GM13976 (cell line): ENCODE data around the gene CDH23.

Source experiments
- DNase-seq: peaks from one replicate; pipeline ENCODE4 v3.0.0; 2012; ENCODE audit warnings: low spot score
- CTCF ChIP-seq: IDR thresholded peaks from 2 replicates; pipeline ENCODE4 v1.5.1; 2012; ENCODE audit warnings: borderline replicate concordance, mild to moderate bottlenecking; ENCODE audit not compliant: insufficient read depth; ENCODE audit errors: extremely low read depth, missing control alignments, control extremely low read depth
- in situ Hi-C: fragments of 300-500 bp; cut with MboI; formaldehyde crosslinking; loops from one replicate; pipeline ENCODE4 v1.12.0; 2022; ENCODE audit warnings: low sequenced_read_pairs, mixed read lengths, inconsistent platforms; ENCODE audit not compliant: unreplicated experiment

Gene CDH23

DNA sequence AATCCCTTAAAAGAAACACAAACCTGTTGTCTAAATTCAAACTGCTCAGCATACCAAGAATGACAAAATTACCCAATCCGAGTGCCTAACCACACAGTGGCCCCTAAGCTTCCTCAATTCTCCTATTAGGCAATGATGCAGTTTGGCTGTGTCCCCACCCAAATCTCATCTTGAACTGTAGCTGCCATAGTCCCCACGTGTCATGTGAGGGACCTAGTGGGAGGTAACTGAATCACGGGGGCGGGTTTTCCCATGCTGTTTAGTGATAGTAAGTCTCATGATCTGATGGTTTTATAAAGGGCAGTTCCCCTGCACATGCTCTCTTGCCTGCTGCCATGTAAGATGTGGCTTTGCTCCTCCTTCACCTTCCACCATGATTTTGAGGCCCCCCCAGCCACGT is 432.5 kb downstream of the CDH23 start:
- in situ Hi-C loops: no loop called here
- DNase-seq: no peak
- TF ChIP-seq CTCF: no peak

DNA sequence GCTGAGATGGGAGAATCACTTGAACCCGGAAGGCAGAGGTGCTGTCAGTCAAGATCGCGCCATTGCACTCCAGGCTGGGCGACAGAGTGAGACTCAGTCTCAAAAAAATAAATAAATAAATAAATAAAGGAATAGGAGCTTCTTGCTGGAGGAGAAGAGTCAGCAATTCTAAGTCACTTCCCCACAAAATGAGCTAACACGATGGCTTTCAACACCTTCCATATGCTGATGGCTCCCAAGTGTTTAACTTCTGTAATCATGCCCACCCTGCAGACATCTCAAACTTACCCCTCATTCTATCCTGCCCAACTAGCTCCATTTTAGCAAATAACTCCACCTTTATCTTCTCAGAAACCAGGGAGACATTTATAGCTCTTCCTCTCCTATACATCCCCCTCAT is 433.2 kb downstream of the CDH23 start:
- DNase-seq: no peak
- TF ChIP-seq CTCF: no peak
- in situ Hi-C loops: loop anchor here (10.0 kb wide), 1 partner anchor 55 kb away; no protein-coding TSS in a partner anchor

DNA sequence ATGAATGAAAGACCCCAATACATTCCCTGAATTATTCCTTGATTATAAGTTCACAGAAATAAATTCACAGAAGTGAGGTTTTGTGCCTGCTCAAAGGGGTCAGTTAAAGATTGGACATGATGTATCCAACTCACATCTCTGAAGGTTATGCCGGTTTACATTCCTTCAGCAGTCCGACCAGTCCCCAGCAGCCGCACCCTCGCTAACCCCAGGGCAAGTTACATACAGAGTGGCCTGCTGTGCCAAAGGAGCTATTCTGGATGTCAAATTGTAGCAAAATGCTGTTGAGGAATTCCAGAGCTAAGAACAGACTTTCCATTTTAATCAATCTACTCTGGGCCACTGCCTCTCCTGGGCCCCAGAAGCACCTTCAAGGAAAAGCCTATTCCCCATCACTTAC is 434.0 kb downstream of the CDH23 start:
- DNase-seq: no peak
- no peak for TF ChIP-seq CTCF
- in situ Hi-C loops: loop anchor here (10.0 kb wide), 1 partner anchor 54 kb away; no protein-coding TSS in a partner anchor

GRCh38 chr10:71831646-71832552 is 435.2 kb downstream of the CDH23 start:
- DNase-seq: no peak
- TF ChIP-seq CTCF: no peak
- in situ Hi-C loops: loop anchor here (10.0 kb wide), 1 partner anchor 53 kb away; no protein-coding TSS in a partner anchor

DNA sequence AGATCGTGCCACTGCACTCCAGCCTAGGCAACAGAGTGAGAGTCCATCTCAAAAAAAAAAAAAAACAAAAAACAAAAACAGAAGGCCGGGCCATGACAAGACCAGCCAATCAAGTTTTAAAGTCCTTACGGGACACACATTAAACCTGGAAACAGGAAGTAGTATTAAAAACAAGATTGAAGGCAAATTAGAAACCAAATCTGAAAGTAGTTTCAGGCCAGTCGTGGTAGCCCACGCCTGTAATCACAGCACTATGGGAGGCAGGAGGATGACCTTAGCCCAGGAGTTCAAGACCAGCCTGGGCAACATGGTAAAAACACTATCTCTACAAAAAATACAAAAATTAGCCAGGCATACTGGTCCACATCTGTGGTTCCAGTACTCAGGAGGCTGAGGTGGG is 436.2 kb downstream of the CDH23 start:
- TF ChIP-seq CTCF: no peak
- in situ Hi-C loops: loop anchor here (10.0 kb wide), 1 partner anchor 52 kb away; no protein-coding TSS in a partner anchor
- peak; percentile 80 for DNase-seq

GRCh38 chr10:71833451-71834342 is 437.0 kb downstream of the CDH23 start:
- no peak for TF ChIP-seq CTCF
- in situ Hi-C loops: loop anchor here (10.0 kb wide), 1 partner anchor 51 kb away; no protein-coding TSS in a partner anchor
- no peak for DNase-seq
